Endothelial cell (in vitro differentiated cells): ENCODE results near the gene ANKH. TPM values are rescaled to one million over a fixed set of nuclear protein-coding genes. Genes with fewer than 3 reads are reported as not detected.

Experiments
- DNase-seq: peaks from one replicate; pipeline ENCODE4 v3.0.0; 2021; ENCODE audit warnings: low spot score
- H3K27ac Mint-ChIP-seq: one replicate; pipeline ENCODE4 v1.8.0; 2021; ENCODE audit warnings: mixed read lengths, inconsistent platforms; ENCODE audit not compliant: unreplicated experiment
- H3K27me3 Mint-ChIP-seq: one replicate; pipeline ENCODE4 v1.8.0; 2021; ENCODE audit warnings: mild to moderate bottlenecking, moderate library complexity, mixed read lengths, inconsistent platforms; ENCODE audit not compliant: unreplicated experiment
- H3K36me3 Mint-ChIP-seq: one replicate; pipeline ENCODE4 v1.8.0; 2021; ENCODE audit warnings: mild to moderate bottlenecking, low read depth, mixed read lengths, inconsistent platforms; ENCODE audit not compliant: unreplicated experiment
- H3K4me1 Mint-ChIP-seq: one replicate; pipeline ENCODE4 v1.8.0; 2021; ENCODE audit warnings: mild to moderate bottlenecking, mixed read lengths, inconsistent platforms; ENCODE audit not compliant: unreplicated experiment
- H3K4me3 Mint-ChIP-seq: one replicate; pipeline ENCODE4 v1.8.0; 2021; ENCODE audit warnings: mild to moderate bottlenecking, mixed read lengths, inconsistent platforms; ENCODE audit not compliant: unreplicated experiment
- H3K9me3 Mint-ChIP-seq: one replicate; pipeline ENCODE4 v1.8.0; 2021; ENCODE audit warnings: mixed read lengths, inconsistent platforms; ENCODE audit not compliant: unreplicated experiment
- CTCF ChIP-seq: fragments of 200-600 bp; sonication (generic); IDR thresholded peaks from one replicate; pipeline ENCODE4 v1.5.0; 2021; ENCODE audit warnings: antibody characterized with exemption; ENCODE audit not compliant: unreplicated experiment
- total RNA-seq: library from RNA; stranded (reverse); fragmentation: NEBNext Ultra II Directional; extraction: Animal tissue kit (Norgen Biotek cat#: 25700); gene quantifications from one replicate; pipeline ENCODE4 v1.2.1, GENCODE V29; 2021; ENCODE audit not compliant: unreplicated experiment

ANKH gene
- total RNA-seq, 1 donor from 2014 or later = 61.8 TPM

- H3K9me3 Mint-ChIP-seq = no peaks in the 10 kb centered on the region
- H3K27ac Mint-ChIP-seq = no peak overlapping the region
- peaks cover 8% of the 10 kb centered on the region for H3K27me3 Mint-ChIP-seq
- peaks cover 3% of the 10 kb centered on the region for H3K36me3 Mint-ChIP-seq
- H3K4me3 Mint-ChIP-seq = no peak overlapping the region
- peaks cover 17% of the 10 kb centered on the region for H3K4me1 Mint-ChIP-seq
- peak; percentile 88 for DNase-seq
- peak; percentile 98 for TF ChIP-seq CTCF
Measured at GRCh38 chr5:14727428-14727865, 144.1 kb downstream of the ANKH start.

- DNase-seq = no peak
Measured at GRCh38 chr5:14726066-14726838, 145.3 kb downstream of the ANKH start.

DNA sequence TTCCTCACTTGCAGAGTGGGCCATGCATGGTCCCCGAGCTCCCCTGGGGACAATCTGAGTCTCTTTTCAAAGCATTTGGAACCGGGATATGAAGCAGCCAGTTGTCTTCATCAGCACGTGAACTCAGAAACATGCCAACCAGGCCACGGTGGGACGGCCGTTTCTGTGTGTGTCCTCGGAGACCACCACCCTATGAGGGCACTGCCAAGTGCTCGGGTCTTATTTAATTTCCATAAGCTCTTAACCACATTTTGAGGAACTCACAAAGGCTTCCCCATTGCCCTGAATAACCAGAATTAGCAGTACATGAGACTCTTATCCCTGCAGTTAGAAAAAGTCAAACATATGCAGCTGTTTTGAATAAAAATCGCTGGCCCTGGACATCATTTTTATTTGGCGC, 146.9 kb downstream of the ANKH start:
- no peak for DNase-seq
- TF ChIP-seq CTCF = no peak
- Mint-ChIP-seq H3K9me3 (no peaks in the 10 kb centered on the region), H3K27me3 (peaks cover 7% of the 10 kb centered on the region), H3K27ac (no peak overlapping the region), H3K36me3 (peaks cover 3% of the 10 kb centered on the region), H3K4me3 (no peak overlapping the region), H3K4me1 (peaks cover 17% of the 10 kb centered on the region)

More at GRCh38 chr5:14726066-14726838, 145.3 kb downstream of the ANKH start:
- no peaks in the 10 kb centered on the region for H3K9me3 Mint-ChIP-seq
- peaks cover 8% of the 10 kb centered on the region for H3K27me3 Mint-ChIP-seq
- peak overlapping the region; percentile 35 for H3K4me3 Mint-ChIP-seq
- TF ChIP-seq CTCF = no peak
- H3K27ac Mint-ChIP-seq = no peak overlapping the region
- H3K4me1 Mint-ChIP-seq = peaks cover 17% of the 10 kb centered on the region
- peaks cover 3% of the 10 kb centered on the region for H3K36me3 Mint-ChIP-seq

GRCh38 chr5:14723701-14724132, 147.9 kb downstream of the ANKH start:
- Mint-ChIP-seq H3K27ac (no peak overlapping the region), H3K27me3 (peaks cover 5% of the 10 kb centered on the region), H3K9me3 (no peaks in the 10 kb centered on the region), H3K36me3 (peaks cover 5% of the 10 kb centered on the region), H3K4me1 (peaks cover 16% of the 10 kb centered on the region), H3K4me3 (no peak overlapping the region)
- no peak for TF ChIP-seq CTCF
- no peak for DNase-seq

GRCh38 chr5:14722923-14723322, 148.7 kb downstream of the ANKH start:
- no peak for DNase-seq
- peaks cover 5% of the 10 kb centered on the region for H3K27me3 Mint-ChIP-seq
- peaks cover 11% of the 10 kb centered on the region for H3K36me3 Mint-ChIP-seq
- no peak for TF ChIP-seq CTCF
- no peaks in the 10 kb centered on the region for H3K9me3 Mint-ChIP-seq
- H3K4me1 Mint-ChIP-seq = peaks cover 8% of the 10 kb centered on the region
- no peak overlapping the region for H3K27ac Mint-ChIP-seq
- no peak overlapping the region for H3K4me3 Mint-ChIP-seq
